ENCODE results near the gene TEAD3.

TEAD3 gene

GRCh38 chr6:35454391-35455110 is 42.3 kb downstream of the TEAD3 start:
- Histone ChIP-seq H3K14ac (ENCODE audit: low read length in 2 of 2) (no peak overlapping the region), H3K4ac (ENCODE audit: low read depth in 1 of 2, low read length in 2 of 2) (no peak overlapping the region)
- WGBS = 89% methylated on average over 9 of the region's 9 CpGs

DNA sequence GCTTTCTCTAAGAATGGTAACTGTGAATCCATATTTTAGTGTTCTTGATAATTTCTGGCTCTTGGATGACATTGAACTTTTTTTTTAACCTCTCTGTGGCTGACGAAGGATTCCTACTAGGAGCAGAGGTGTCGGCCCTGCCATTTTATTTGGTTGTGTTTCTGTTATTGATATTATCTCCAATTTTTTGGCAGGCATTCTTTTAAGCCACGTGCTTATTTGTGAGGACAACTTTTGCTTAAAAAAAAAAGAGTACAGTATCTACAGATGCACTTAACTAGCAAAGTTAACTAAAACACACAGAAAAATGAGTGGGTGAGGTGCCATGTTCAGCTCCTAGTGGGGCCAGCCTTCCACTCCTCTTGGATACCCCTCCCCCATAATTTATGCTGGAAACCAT is 43.6 kb downstream of the TEAD3 start:
- no peak overlapping the region for H4K8ac ChIP-seq (ENCODE audit: low read length)
- no peak for DNase-seq
- H3K23ac ChIP-seq (ENCODE audit: low read length in 2 of 2) = no peak overlapping the region
- H3K18ac ChIP-seq (ENCODE audit: low read depth in 1 of 2, low read length in 2 of 2) = no peak overlapping the region
- H3K4me1 ChIP-seq (ENCODE audit: control insufficient read depth, insufficient read depth, low read depth, low read length) = peaks cover 10% of the 10 kb centered on the region
- H2AFZ ChIP-seq (ENCODE audit: low read depth, low read length) = no peak overlapping the region
- H2BK120ac ChIP-seq (ENCODE audit: low read depth, low read length) = no peak overlapping the region
- WGBS = 65% methylated on average over 2 of the region's 3 CpGs
- no peak overlapping the region for H2AK5ac ChIP-seq (ENCODE audit: low read length, severe bottlenecking)
- no peak overlapping the region for H3K4ac ChIP-seq (ENCODE audit: low read depth in 1 of 2, low read length in 2 of 2)
- H2BK15ac ChIP-seq (ENCODE audit: low read depth, poor library complexity, severe bottlenecking) = no peak overlapping the region
- no peak overlapping the region for H4K91ac ChIP-seq (ENCODE audit: low read length)
- H3K9me3 ChIP-seq (ENCODE audit: control insufficient read depth, low read length) = no peaks in the 10 kb centered on the region
- no peak overlapping the region for H3K4me2 ChIP-seq (ENCODE audit: low read length, poor library complexity, severe bottlenecking)
- H3K27ac ChIP-seq (ENCODE audit: low read length, poor library complexity, severe bottlenecking) = no peak overlapping the region
- peaks cover 8 to 12% of the 10 kb centered on the region in 2 experiments for H3K27me3 ChIP-seq (ENCODE audit: control insufficient read depth in 1 of 2, insufficient read depth in 1 of 2, low read length in 2 of 2)
- peak overlapping the region in 1 of 2 experiments; percentile 85 for H3K4me3 ChIP-seq (ENCODE audit: insufficient read depth in 1 of 2, low read depth in 1 of 2, low read length in 2 of 2)
- no peak overlapping the region for H2BK12ac ChIP-seq (ENCODE audit: low read length in 2 of 2)
- H3K14ac ChIP-seq (ENCODE audit: low read length in 2 of 2) = no peak overlapping the region
- peaks cover 3 to 16% of the 10 kb centered on the region in 2 experiments for H3K36me3 ChIP-seq (ENCODE audit: control insufficient read depth in 1 of 2, insufficient read depth in 2 of 2, low read depth in 1 of 2, low read length in 2 of 2)
- H3K79me1 ChIP-seq (replicated peaks; ENCODE audit: low read length, poor library complexity, severe bottlenecking) = no peaks in the 10 kb centered on the region
- no peak overlapping the region for H2BK5ac ChIP-seq (ENCODE audit: low read depth, low read length, poor library complexity, severe bottlenecking)
- peak overlapping the region; percentile 76 for H3K9ac ChIP-seq (ENCODE audit: low read length)

More at GRCh38 chr6:35454391-35455110, 42.3 kb downstream of the TEAD3 start:
- Histone ChIP-seq H2BK12ac (ENCODE audit: low read length in 2 of 2) (no peak overlapping the region), H3K23ac (ENCODE audit: low read length in 2 of 2) (no peak overlapping the region), H3K36me3 (ENCODE audit: control insufficient read depth in 1 of 2, insufficient read depth in 2 of 2, low read depth in 1 of 2, low read length in 2 of 2) (peaks cover 3 to 25% of the 10 kb centered on the region in 2 experiments), H4K8ac (ENCODE audit: low read length) (no peak overlapping the region), H3K9me3 (ENCODE audit: control insufficient read depth, low read length) (no peaks in the 10 kb centered on the region), H2BK15ac (ENCODE audit: low read depth, poor library complexity, severe bottlenecking) (no peak overlapping the region), H4K91ac (ENCODE audit: low read length) (no peak overlapping the region), H2BK5ac (ENCODE audit: low read depth, low read length, poor library complexity, severe bottlenecking) (no peak overlapping the region), H2AFZ (ENCODE audit: low read depth, low read length) (no peak overlapping the region), H2AK5ac (ENCODE audit: low read length, severe bottlenecking) (no peak overlapping the region), H3K18ac (ENCODE audit: low read depth in 1 of 2, low read length in 2 of 2) (no peak overlapping the region), H3K4me3 (ENCODE audit: insufficient read depth in 1 of 2, low read depth in 1 of 2, low read length in 2 of 2) (peak overlapping the region in 1 of 2 experiments; percentile 26), H2BK120ac (ENCODE audit: low read depth, low read length) (no peak overlapping the region), H3K4me2 (ENCODE audit: low read length, poor library complexity, severe bottlenecking) (no peak overlapping the region), H3K4me1 (ENCODE audit: control insufficient read depth, insufficient read depth, low read depth, low read length) (peaks cover 10% of the 10 kb centered on the region), H3K27ac (ENCODE audit: low read length, poor library complexity, severe bottlenecking) (no peak overlapping the region), H3K9ac (ENCODE audit: low read length) (peak overlapping the region; percentile 23), H3K27me3 (ENCODE audit: control insufficient read depth in 1 of 2, insufficient read depth in 1 of 2, low read length in 2 of 2) (peaks cover 8 to 12% of the 10 kb centered on the region in 2 experiments), H3K79me1 (replicated peaks; ENCODE audit: low read length, poor library complexity, severe bottlenecking) (no peaks in the 10 kb centered on the region)
- no peak for DNase-seq

DNA sequence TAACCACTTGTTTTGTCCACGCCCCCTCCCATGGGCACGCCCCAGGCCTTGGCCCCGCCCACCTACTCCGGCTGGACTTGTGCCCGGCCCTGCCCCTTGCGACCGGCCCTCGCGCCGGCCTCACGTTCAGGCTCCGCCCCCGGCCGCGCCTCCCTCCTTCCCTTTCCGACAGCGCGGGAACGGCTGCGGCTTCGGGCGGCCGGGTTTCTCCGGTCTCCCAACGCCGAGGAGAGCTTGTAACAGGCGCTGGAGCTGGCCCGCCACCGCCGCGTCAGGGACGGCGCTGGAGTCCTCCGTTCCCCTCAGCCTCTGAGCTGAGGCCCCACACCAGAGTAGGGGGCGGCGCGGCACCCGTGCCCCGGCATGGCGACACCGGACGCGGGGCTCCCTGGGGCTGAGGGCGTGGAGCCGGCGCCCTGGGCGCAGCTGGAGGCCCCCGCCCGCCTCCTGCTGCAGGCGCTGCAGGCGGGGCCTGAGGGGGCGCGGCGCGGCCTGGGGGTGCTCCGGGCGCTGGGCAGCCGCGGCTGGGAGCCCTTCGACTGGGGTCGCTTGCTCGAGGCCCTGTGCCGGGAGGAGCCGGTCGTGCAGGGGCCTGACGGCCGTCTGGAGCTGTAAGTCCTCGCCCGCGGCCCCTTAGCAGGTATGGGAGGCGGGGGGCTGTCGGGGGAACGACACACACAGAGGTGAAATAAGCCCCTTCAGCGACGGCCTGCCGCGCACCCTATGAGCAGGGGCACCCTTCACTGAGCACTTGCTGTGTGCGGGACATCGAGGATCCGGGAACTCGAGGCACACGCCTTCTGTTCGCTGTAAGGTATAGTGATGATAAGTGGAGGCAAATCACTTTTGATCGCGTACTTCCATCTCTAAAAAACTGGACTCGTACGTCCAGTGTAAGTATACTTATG is 44.4 kb downstream of the TEAD3 start, which contains the start of gene FANCE:
Gene FANCE (plus strand): TSS at position 156 of the 908 bp plus-strand sequence. CDS start 208 bp downstream, at position 364.
- H2BK5ac ChIP-seq (ENCODE audit: low read depth, low read length, poor library complexity, severe bottlenecking) = no peak within 1 kb of the TSS
- peaks cover 8 to 12% of the 10 kb centered on the region in 2 experiments for H3K27me3 ChIP-seq (ENCODE audit: control insufficient read depth in 1 of 2, insufficient read depth in 1 of 2, low read length in 2 of 2)
- peak within 1 kb of the TSS in 1 of 2 experiments; percentile 78 for H3K14ac ChIP-seq (ENCODE audit: low read length in 2 of 2)
- H3K36me3 ChIP-seq (ENCODE audit: control insufficient read depth in 1 of 2, insufficient read depth in 2 of 2, low read depth in 1 of 2, low read length in 2 of 2) = peaks cover 3 to 9% of the 10 kb centered on the region in 2 experiments
- no peak within 1 kb of the TSS for H2BK15ac ChIP-seq (ENCODE audit: low read depth, poor library complexity, severe bottlenecking)
- H2AK5ac ChIP-seq (ENCODE audit: low read length, severe bottlenecking) = no peak within 1 kb of the TSS
- H2BK12ac ChIP-seq (ENCODE audit: low read length in 2 of 2) = peak within 1 kb of the TSS in 1 of 2 experiments; percentile 63
- H2AFZ ChIP-seq (ENCODE audit: low read depth, low read length) = peak within 1 kb of the TSS; percentile 79
- H3K27ac ChIP-seq (ENCODE audit: low read length, poor library complexity, severe bottlenecking) = no peak within 1 kb of the TSS
- H3K18ac ChIP-seq (ENCODE audit: low read depth in 1 of 2, low read length in 2 of 2) = peak within 1 kb of the TSS; percentile 89
- peak within 1 kb of the TSS in 1 of 2 experiments; percentile 89 for H3K23ac ChIP-seq (ENCODE audit: low read length in 2 of 2)
- H3K4me1 ChIP-seq (ENCODE audit: control insufficient read depth, insufficient read depth, low read depth, low read length) = peaks cover 10% of the 10 kb centered on the region
- H3K4me2 ChIP-seq (ENCODE audit: low read length, poor library complexity, severe bottlenecking) = peak within 1 kb of the TSS; percentile 100
- peak within 1 kb of the TSS; percentile 24 for H2BK120ac ChIP-seq (ENCODE audit: low read depth, low read length)
- H3K9me3 ChIP-seq (ENCODE audit: control insufficient read depth, low read length) = no peaks in the 10 kb centered on the region
- peak within 1 kb of the TSS in 1 of 2 experiments; percentile 43 for H3K4ac ChIP-seq (ENCODE audit: low read depth in 1 of 2, low read length in 2 of 2)
- no peaks in the 10 kb centered on the region for H3K79me1 ChIP-seq (replicated peaks; ENCODE audit: low read length, poor library complexity, severe bottlenecking)
- H4K91ac ChIP-seq (ENCODE audit: low read length) = peak within 1 kb of the TSS; percentile 84
- under 1% methylated on average over 60 of the region's 87 CpGs for WGBS
- peak within 1 kb of the TSS; percentile 82 to 85 for H3K4me3 ChIP-seq (ENCODE audit: insufficient read depth in 1 of 2, low read depth in 1 of 2, low read length in 2 of 2)
- peak within 1 kb of the TSS; percentile 74 for H4K8ac ChIP-seq (ENCODE audit: low read length)
- peak within 1 kb of the TSS; percentile 76 for H3K9ac ChIP-seq (ENCODE audit: low read length)
- peak; percentile 92 for DNase-seq
